Measurements from ENCODE around the gene NFIX.
A peak's percentile ranks its signal among the peaks of the same experiment; 100 is the strongest.
"Not testable (repeated sequence)": the region's sequence is repeated elsewhere in the genome, so short reads cannot be mapped to it uniquely, and the experiment has no call there.

Gene NFIX

GRCh38 chr19:12953799-12954611 is 41.3 kb upstream of the NFIX start:
- no peak overlapping the region for H3K9ac ChIP-seq (ENCODE audit: low read depth, low read length)
- no peaks in the 10 kb centered on the region for H3K4me1 ChIP-seq (ENCODE audit: insufficient read depth, low read length)
- no peaks in the 10 kb centered on the region for H3K9me3 ChIP-seq (ENCODE audit: control insufficient read depth, insufficient read depth, low read length)
- H3K36me3 ChIP-seq (ENCODE audit: insufficient read depth, low read length): peaks cover 2% of the 10 kb centered on the region; the same call in 1 of the 2 replicates

GRCh38 chr19:12954612-12954962 is 40.7 kb upstream of the NFIX start:
- peaks cover 2% of the 10 kb centered on the region; the same call in 1 of the 2 replicates for H3K36me3 ChIP-seq (ENCODE audit: insufficient read depth, low read length)
- H3K4me1 ChIP-seq (ENCODE audit: insufficient read depth, low read length): no peaks in the 10 kb centered on the region
- H3K9ac ChIP-seq (ENCODE audit: low read depth, low read length): no peak overlapping the region
- no peaks in the 10 kb centered on the region for H3K9me3 ChIP-seq (ENCODE audit: control insufficient read depth, insufficient read depth, low read length)

GRCh38 chr19:12955575-12955974 is 39.7 kb upstream of the NFIX start:
- H3K4me1 ChIP-seq (ENCODE audit: insufficient read depth, low read length); H3K9me3 ChIP-seq (ENCODE audit: control insufficient read depth, insufficient read depth, low read length); H3K36me3 ChIP-seq (ENCODE audit: insufficient read depth, low read length): not testable (repeated sequence)
- H3K9ac ChIP-seq (ENCODE audit: low read depth, low read length): peak overlapping the region; percentile 97; the same call in 1 of the 2 replicates

- H3K4me1 ChIP-seq (ENCODE audit: insufficient read depth, low read length): no peaks in the 10 kb centered on the region
- H3K36me3 ChIP-seq (ENCODE audit: insufficient read depth, low read length): peaks cover 2% of the 10 kb centered on the region; the same call in 1 of the 2 replicates
- H3K9me3 ChIP-seq (ENCODE audit: control insufficient read depth, insufficient read depth, low read length): no peaks in the 10 kb centered on the region
- H3K9ac ChIP-seq (ENCODE audit: low read depth, low read length): peak overlapping the region; percentile 97
Observed at GRCh38 chr19:12955996-12956395, 39.3 kb upstream of the NFIX start.

GRCh38 chr19:12956446-12957388 is 38.6 kb upstream of the NFIX start, which contains the start of gene GADD45GIP1:
TSS of gene GADD45GIP1 (minus strand) at chr19:12957223. CDS start at chr19:12957212, 11 bp downstream.
- no peaks in the 10 kb centered on the region for H3K9me3 ChIP-seq (ENCODE audit: control insufficient read depth, insufficient read depth, low read length)

GRCh38 chr19:12957389-12957952 is 37.8 kb upstream of the NFIX start:
- not testable (repeated sequence) for H3K9me3 ChIP-seq (ENCODE audit: control insufficient read depth, insufficient read depth, low read length); H3K36me3 ChIP-seq (ENCODE audit: insufficient read depth, low read length); H3K4me1 ChIP-seq (ENCODE audit: insufficient read depth, low read length)
- peak overlapping the region; percentile 97 for H3K9ac ChIP-seq (ENCODE audit: low read depth, low read length)

More at GRCh38 chr19:12956446-12957388, 38.6 kb upstream of the NFIX start, which contains the start of gene GADD45GIP1:
- H3K9ac ChIP-seq (ENCODE audit: low read depth, low read length): peak within 1 kb of the TSS; percentile 97
- H3K4me1 ChIP-seq (ENCODE audit: insufficient read depth, low read length): no peaks in the 10 kb centered on the region
- H3K36me3 ChIP-seq (ENCODE audit: insufficient read depth, low read length): peaks cover 2% of the 10 kb centered on the region; the same call in 1 of the 2 replicates

- Histone ChIP-seq H3K4me1 (ENCODE audit: insufficient read depth, low read length) (no peaks in the 10 kb centered on the region), H3K9ac (ENCODE audit: low read depth, low read length) (no peak overlapping the region), H3K36me3 (ENCODE audit: insufficient read depth, low read length) (no peaks in the 10 kb centered on the region), H3K9me3 (ENCODE audit: control insufficient read depth, insufficient read depth, low read length) (no peaks in the 10 kb centered on the region)
Observed at GRCh38 chr19:12959481-12959880, 35.8 kb upstream of the NFIX start.

- Histone ChIP-seq H3K4me1 (ENCODE audit: insufficient read depth, low read length) (no peaks in the 10 kb centered on the region), H3K9me3 (ENCODE audit: control insufficient read depth, insufficient read depth, low read length) (no peaks in the 10 kb centered on the region), H3K36me3 (ENCODE audit: insufficient read depth, low read length) (no peaks in the 10 kb centered on the region), H3K9ac (ENCODE audit: low read depth, low read length) (peak overlapping the region; percentile 56)
Observed at GRCh38 chr19:12965017-12965811, 30.1 kb upstream of the NFIX start.

GRCh38 chr19:12965812-12966135 is 29.5 kb upstream of the NFIX start:
- Histone ChIP-seq H3K36me3 (ENCODE audit: insufficient read depth, low read length) (no peaks in the 10 kb centered on the region), H3K9ac (ENCODE audit: low read depth, low read length) (peak overlapping the region; percentile 56; the same call in 1 of the 2 replicates), H3K4me1 (ENCODE audit: insufficient read depth, low read length) (no peaks in the 10 kb centered on the region), H3K9me3 (ENCODE audit: control insufficient read depth, insufficient read depth, low read length) (no peaks in the 10 kb centered on the region)

- no peaks in the 10 kb centered on the region for H3K9me3 ChIP-seq (ENCODE audit: control insufficient read depth, insufficient read depth, low read length)
- no peaks in the 10 kb centered on the region for H3K4me1 ChIP-seq (ENCODE audit: insufficient read depth, low read length)
- H3K36me3 ChIP-seq (ENCODE audit: insufficient read depth, low read length): no peaks in the 10 kb centered on the region
- H3K9ac ChIP-seq (ENCODE audit: low read depth, low read length): no peak overlapping the region
Observed at GRCh38 chr19:12967907-12968306, 27.4 kb upstream of the NFIX start.

GRCh38 chr19:12969292-12969988 is 25.8 kb upstream of the NFIX start, which contains the start of gene DAND5:
TSS of gene DAND5 (plus strand) at chr19:12969576. CDS start at chr19:12969661, 85 bp downstream.
- H3K36me3 ChIP-seq (ENCODE audit: insufficient read depth, low read length): no peaks in the 10 kb centered on the region
- H3K9me3 ChIP-seq (ENCODE audit: control insufficient read depth, insufficient read depth, low read length): no peaks in the 10 kb centered on the region
- no peaks in the 10 kb centered on the region for H3K4me1 ChIP-seq (ENCODE audit: insufficient read depth, low read length)
- H3K9ac ChIP-seq (ENCODE audit: low read depth, low read length): no peak within 1 kb of the TSS

GRCh38 chr19:12970070-12970820 is 25.0 kb upstream of the NFIX start:
- Histone ChIP-seq H3K9ac (ENCODE audit: low read depth, low read length) (no peak overlapping the region), H3K36me3 (ENCODE audit: insufficient read depth, low read length) (no peaks in the 10 kb centered on the region), H3K9me3 (ENCODE audit: control insufficient read depth, insufficient read depth, low read length) (no peaks in the 10 kb centered on the region), H3K4me1 (ENCODE audit: insufficient read depth, low read length) (no peaks in the 10 kb centered on the region)

- H3K4me1 ChIP-seq (ENCODE audit: insufficient read depth, low read length): no peaks in the 10 kb centered on the region
- H3K36me3 ChIP-seq (ENCODE audit: insufficient read depth, low read length): no peaks in the 10 kb centered on the region
- no peaks in the 10 kb centered on the region for H3K9me3 ChIP-seq (ENCODE audit: control insufficient read depth, insufficient read depth, low read length)
- no peak overlapping the region for H3K9ac ChIP-seq (ENCODE audit: low read depth, low read length)
Observed at GRCh38 chr19:12973236-12973635, 22.0 kb upstream of the NFIX start.
